GM11168 (cell line): ENCODE results near the gene PAX6.

ENCODE experiments used
- in situ Hi-C: fragments of 300-500 bp; cut with MboI; formaldehyde crosslinking; loops from one replicate; pipeline ENCODE4 v1.12.0; 2022; ENCODE audit warnings: low sequenced_read_pairs; ENCODE audit not compliant: unreplicated experiment

The PAX6 gene

DNA sequence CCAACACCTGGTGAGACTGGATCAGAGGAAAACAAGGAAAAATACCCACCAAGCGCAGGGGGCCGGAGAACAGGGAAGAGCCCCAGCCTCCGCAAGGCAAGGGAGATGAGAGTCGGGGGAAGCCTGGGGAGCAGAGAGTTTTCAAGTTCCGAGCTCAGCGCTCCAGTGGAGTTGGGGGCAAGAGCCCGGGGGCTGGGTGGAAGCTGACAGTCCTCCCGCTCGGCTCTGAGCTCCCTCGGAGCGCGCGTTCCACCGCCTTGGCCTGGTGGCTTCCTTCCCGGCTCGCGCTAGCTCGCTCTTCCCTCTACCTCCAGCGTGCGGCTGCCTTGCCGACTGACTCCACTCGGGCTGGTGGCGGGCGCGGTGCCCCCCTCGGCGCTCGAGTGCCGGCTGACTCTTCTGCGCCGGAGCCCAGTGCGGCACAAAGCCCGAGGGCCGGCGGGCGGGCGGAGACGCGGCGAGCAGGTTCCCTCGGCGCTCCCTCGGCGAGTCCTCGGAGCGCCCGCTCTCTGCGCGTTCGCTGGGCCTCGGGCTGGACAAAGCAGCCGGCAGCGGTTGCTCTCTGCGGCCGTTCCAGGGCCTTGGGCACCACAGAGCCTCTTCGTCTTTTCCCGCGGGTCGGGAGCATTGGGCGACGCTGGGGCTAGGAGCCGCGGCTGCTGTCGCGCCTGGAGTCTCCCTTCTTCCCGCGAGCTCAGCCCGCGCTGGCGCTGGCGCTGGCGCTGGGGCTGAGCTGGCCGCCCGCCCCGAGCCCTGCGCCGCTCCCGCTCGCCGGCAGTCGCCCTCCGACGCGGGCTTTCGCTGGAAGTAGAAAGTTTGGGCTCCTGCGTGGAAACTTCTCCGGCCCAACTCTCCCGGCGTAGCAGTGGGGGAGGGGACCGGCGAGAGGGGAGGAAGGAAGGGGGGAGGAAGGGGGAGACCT, 1.0 kb downstream of the PAX6 start:
- in situ Hi-C loops = no loop called here

DNA sequence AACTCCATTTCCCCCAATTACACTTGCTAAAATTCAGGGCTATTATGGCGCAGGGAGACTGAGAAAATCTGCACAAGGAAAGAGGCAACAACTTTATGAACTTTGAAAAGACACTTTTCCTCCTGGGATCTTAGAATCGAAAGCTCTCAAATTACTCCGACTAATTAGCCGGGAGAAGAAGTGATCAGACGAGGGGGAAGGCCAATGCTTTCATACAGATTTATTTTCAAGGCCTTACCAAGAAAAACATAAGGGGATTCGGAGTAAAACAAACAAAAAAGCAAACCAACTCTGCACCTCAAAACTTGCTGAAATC, 1.6 kb downstream of the PAX6 start:
- in situ Hi-C loops = no loop called here

GRCh38 chr11:31808721-31809540, 2.2 kb downstream of the PAX6 start:
- in situ Hi-C loops = no loop called here

- in situ Hi-C loops = no loop called here
Observed at GRCh38 chr11:31807799-31808667, 3.1 kb downstream of the PAX6 start.

DNA sequence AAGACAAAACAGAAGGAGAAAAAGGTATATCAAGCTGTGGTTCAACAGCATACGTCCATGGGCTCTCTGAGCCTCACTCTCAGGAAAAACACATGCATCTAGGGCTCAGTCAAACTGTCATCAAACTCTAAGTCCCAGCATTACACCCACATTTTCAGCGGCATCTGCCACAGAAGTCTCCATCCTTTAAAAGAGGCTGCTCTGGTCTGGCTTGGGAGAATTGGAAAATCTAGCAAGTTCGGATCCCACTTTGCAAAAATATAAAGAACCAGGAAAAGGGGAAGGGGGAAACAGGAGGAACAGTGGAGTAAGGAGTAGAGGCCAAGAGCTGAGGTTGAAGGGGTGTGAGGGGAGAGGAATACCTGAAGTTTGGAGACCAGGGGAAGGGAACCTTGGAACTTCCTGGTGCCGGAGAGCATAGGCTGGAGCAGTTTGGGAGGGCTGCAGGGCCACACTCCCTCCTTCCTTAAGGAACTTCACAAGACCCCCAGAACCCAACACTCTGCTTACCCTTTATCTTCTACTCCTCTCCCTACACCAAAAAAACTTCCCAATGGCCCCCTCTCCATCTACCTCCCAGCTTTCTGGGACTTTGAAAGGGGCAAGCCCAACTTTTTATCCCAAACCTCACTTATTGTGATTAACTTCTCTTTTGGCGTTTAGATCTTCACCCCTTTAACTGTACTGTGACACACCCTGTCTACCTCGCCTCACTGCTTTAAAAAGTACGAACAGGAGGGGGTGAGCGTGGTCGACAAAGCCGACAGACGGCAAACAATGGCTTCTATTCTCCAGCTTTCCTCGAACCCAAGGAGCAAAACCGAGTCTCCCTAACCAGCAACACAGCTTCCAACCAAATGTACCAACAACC, 4.0 kb downstream of the PAX6 start:
- in situ Hi-C loops = no loop called here

DNA sequence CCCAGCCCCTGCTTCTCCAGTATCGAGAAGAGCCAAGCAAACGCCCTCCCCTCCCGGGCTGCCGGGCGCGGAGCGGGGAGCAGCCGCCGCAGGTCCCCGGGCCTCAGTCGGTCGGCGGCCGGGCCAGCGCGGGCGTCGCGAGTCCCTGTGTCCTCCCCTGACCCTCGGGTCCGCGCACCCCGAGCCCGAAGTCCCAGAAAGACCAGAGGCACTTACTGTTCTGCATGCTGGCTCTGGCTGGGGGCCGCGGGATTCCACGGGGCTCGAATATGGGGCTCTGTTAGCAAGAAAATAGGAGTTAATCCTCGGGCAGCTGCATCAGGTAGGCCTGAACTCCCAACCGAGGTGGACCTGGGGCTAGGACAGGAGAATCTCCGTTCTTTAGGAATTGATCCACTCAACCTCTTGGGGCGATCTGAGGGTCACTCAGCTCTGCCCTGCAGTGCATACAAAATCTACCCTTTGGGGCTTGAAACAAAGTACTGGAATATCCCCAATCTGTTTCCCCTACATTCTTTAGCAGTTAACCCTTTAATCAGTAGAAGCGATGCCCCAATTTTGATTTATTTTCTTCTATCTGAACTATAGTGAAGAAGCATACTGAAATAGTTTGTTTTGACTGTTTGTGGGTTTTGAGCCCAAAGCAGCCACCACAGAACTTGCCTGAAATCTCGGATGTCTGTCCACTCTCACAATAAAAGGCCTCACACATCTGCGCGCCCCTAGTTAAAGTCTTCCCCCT, 4.8 kb downstream of the PAX6 start:
- in situ Hi-C loops = no loop called here

DNA sequence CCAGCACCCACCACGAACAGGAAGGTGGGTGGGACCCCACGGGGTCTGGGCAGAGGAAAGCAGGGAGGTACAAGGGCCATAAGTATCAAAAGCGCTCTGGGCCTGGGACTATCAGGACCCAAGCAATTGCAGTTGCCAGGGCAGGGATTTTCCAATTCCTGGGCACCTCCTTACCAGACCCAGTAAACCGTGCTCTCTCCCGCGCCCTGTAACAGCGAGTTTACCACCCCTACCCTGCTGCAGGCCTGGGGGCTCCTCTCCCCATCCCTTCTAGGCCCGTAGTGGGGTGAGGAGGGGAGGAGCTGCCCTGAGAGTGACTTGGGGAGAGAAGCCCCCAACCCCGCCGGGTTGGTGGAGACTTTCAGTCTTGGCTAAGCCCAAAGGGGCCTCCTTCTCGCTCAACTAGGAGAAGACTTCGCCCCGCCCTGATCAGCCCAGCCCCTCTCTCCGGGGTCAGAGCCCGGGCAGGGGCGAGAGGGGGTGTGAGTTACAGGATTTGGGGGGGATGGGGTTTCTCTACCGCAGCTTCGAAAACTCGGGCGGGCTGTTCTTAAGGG, 5.4 kb downstream of the PAX6 start:
- in situ Hi-C loops = no loop called here

DNA sequence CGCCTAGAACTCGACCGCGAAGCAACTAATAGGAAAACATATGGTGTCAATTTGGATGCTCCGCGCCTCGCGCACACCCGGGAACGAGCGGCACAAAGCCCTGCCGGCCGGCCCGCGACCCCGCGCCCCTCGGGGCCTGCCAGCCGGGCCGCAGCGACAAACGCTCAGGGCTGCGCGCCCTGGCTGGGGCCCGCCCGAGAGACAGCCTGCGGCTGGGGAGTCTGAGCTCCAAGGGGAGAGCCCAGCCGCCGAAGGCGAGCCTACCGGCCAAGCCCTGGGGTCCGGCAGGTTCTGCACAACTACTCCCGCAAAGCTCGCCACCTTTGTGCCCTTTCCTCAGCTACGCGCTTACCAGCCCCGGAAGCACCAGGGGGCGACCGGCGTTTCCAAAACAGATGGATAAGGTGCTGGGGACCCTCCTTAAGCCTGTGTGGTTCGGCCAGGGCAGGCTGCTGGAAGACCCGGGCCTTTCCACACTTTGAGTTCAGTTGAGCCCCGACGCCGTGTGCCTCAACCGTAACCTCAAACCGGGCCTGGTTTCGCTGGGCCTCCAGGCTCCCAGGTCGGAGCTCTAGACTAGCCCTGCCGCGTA, 6.0 kb downstream of the PAX6 start:
- in situ Hi-C loops = no loop called here

- in situ Hi-C loops = no loop called here
Observed at GRCh38 chr11:31804312-31805036, 6.6 kb downstream of the PAX6 start.

DNA sequence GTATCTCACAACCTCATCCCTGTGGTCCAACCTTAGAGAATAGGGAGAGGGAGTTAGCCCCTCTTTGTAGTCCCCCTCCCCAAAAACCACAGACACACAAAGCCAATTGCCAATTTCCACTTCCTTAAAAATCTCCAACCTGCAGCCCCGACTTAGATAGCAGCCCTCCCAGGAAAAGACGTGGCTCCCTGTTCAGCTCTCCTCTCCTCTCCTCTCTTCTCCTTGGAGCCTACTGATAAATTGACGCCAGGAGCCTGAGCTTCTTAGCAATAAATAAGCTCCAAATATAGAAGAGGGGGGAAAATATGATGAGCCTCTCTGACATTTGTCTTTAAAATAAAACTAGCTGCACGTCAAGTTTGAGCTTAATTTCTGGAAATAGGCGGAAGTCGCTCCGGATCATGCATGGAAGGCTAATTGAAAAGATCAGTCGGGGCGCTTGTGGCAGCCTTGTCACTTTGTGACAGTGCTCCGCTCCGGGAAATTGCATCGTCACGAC, 7.3 kb downstream of the PAX6 start:
- in situ Hi-C loops = no loop called here

GRCh38 chr11:31802990-31803812, 7.9 kb downstream of the PAX6 start:
- in situ Hi-C loops = no loop called here

DNA sequence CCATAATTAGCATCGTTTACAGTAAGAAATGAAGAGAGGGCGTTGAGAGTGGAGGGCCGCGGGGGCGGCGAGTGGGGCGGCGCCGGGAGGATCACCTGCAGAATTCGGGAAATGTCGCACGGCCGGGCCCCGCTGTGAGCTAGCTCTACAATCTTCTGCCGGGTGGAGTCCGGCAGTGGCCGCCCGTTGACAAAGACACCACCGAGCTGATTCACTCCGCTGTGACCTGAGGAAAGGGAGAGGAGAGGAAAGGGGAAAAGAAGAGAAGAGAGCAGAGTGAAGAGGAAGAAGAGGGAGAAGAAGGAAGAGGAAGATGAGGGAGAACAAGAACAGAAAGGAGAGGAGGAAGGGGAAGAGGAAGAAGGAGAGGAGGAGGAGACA, 8.5 kb downstream of the PAX6 start:
- in situ Hi-C loops = no loop called here

DNA sequence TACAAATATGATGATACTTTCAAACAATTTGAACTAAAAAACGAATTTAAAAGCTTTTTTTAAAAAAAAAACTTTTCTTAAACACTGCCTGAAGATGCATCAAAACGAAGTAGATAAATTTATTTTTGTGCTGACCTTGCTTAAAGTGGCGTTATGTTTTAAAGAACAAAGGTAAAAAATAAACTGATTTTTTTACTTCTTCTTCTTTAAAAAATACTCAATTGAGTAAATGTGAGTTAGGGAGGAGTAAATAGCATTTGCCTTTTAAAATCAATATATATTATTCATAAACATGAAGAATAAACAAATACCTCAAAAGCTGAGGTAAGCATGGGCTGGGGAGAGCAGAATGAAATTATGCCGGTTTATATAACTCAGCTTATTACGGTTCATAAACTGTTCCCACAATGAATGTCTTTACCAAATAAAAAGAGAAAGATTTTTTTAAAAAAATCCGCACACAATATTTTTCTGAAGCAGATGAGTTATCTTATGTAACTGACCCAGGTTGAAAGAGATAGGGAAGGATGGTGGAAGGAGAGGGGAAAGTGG, 9.0 kb downstream of the PAX6 start:
- in situ Hi-C loops = no loop called here

DNA sequence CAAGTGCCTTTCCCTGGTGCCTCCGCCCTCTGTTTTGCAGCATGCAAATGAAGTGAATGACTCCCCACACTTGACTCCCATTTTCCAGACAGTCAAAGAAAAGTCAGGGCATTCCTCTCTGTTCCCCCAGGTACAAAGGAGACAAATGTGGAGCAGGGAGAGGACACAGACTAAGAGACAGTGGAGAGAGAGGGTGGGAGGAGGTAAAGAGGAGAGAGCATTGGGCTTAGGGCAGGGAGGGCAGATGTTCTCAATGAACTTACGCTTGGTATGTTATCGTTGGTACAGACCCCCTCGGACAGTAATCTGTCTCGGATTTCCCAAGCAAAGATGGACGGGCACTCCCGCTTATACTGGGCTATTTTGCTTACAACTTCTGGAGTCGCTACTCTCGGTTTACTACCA, 9.8 kb downstream of the PAX6 start:
- in situ Hi-C loops = no loop called here

DNA sequence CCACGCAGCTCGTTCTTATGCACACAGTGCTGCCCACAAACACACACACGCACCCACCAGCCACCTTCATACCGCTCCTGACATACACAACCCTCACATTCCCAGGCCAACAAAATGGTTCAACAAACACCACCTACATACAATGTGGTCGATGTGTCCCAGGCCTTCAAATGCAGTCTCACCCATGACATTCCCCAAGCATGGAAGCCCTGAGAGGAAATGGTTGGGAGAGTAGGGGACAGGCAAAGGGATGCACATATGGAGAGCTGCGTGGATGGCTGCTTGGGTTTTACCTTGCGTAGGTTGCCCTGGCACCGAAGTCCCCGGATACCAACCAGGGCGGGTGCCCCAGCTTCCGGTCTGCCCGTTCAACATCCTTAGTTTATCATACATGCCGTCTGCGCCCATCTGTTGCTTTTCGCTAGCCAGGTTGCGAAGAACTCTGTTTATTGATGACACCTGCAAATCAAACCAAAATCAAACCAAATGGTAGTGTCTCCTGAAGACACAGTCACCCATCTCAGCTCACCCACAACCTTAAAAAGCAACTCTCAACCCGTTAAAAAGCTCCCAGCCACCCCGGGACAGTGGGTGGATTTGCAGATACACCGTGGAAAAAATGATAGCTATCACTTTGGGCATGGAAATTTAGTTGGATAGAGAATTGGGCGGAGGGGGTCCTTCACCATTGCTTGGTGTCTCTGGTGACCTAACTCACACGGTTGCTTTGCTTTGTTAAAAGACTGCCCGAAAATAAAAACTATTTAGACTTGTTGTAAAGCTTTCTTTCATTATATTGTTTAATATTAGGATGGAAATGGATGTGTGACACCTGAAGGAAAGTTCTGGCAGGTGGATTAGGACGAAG, 10.5 kb downstream of the PAX6 start:
- in situ Hi-C loops = no loop called here
